ENCODE data around the gene ALX4. TPM values are rescaled to one million over a fixed set of nuclear protein-coding genes. Genes with fewer than 3 reads are reported as not detected.

The ALX4 gene
- total RNA-seq, 4 donors from 2014 or later: 0.21 to 1.1 (median 0.34) TPM; not detected in 1

DNA sequence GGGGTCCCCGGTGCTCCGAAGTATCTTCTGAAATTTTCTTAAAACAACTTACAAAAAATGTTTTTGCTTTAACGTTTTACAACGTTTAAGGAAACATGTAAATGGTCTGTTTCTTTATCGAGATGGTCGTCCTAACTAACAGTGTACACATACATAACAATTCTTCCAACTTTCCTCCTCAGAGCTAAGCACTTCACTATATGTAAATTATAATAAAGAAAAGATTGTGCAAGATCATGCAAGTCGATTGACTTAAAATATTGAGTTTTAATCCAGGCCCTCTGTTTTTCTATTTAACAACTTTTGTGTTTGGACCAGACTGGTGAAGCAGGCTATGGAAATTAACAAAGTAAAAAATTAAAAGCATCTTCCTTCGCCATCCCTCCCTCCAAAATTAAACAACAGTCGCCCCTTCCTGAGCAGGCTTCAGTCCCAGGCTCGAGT is 4.9 kb downstream of the ALX4 start:
- WGBS: 28% methylated on average over 10 of the region's 10 CpGs
- peaks cover 90% of the 10 kb centered on the region for H3K27me3 ChIP-seq
- H3K9me3 ChIP-seq: no peaks in the 10 kb centered on the region
- peaks cover 42% of the 10 kb centered on the region for H3K4me1 ChIP-seq
- H3K4me3 ChIP-seq: peak overlapping the region; percentile 48
- DNase-seq (ENCODE audit: low spot score in 2 of 2): no peak
- no peaks in the 10 kb centered on the region for H3K36me3 ChIP-seq
- TF ChIP-seq POLR2AphosphoS5 (IDR thresholded peaks at IDR 0.05): no peak
- no peak for TF ChIP-seq POLR2A (IDR thresholded peaks at IDR 0.05)
- no peak for TF ChIP-seq EP300 (IDR thresholded peaks at IDR 0.05)
- TF ChIP-seq, protein P1, sequence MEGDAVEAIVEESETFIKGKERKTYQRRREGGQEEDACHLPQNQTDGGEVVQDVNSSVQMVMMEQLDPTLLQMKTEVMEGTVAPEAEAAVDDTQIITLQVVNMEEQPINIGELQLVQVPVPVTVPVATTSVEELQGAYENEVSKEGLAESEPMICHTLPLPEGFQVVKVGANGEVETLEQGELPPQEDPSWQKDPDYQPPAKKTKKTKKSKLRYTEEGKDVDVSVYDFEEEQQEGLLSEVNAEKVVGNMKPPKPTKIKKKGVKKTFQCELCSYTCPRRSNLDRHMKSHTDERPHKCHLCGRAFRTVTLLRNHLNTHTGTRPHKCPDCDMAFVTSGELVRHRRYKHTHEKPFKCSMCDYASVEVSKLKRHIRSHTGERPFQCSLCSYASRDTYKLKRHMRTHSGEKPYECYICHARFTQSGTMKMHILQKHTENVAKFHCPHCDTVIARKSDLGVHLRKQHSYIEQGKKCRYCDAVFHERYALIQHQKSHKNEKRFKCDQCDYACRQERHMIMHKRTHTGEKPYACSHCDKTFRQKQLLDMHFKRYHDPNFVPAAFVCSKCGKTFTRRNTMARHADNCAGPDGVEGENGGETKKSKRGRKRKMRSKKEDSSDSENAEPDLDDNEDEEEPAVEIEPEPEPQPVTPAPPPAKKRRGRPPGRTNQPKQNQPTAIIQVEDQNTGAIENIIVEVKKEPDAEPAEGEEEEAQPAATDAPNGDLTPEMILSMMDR (IDR thresholded peaks at IDR 0.05): no peak
- H3K27ac ChIP-seq: no peak overlapping the region

DNA sequence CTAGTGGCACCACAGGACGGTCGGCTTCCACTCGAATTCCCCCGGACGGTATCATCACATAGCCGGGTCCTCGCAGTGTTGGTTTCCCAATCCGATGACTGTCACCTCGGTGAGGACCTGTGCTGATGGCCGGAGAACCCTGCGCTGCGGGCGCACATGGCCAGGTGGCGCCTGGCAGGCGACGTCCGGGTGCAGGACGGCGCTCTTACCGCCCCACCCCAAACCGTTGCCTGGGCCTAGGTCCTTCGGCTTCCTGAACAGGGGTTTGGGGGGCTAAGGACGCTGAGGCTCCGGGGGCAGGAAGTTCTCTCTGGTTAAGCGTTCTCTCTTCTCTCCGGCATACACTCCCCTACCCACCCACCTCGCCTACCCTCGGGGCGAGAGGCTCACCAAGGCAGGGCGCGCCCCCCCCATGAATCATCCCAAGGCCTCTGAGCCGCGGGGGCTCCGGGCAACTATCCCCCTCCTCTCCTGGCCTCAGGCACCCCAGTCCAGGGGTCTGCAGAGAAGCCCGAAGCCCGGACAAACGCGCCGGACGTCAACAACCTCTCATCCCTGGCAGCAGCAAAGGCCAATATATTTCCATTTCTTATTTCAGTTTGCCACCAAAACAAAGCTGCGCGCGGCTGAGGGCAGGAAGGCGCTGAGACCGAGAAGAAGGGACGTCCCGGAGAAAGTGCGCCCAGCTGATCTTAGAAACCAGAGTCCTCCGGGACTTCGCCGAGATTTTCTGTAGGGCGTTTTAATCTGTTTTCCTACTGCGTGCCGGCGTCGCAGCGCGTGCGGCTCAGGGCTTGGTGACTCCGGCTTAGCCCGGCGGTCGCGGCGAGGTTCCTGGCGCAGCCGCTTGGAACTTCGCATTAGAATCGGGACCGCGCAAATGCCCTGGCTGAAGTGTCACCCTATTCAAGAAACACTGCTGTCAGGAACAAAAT is 5.6 kb downstream of the ALX4 start:
- no peak for DNase-seq (ENCODE audit: low spot score in 2 of 2)
- peaks cover 84% of the 10 kb centered on the region for H3K27me3 ChIP-seq
- H3K36me3 ChIP-seq: no peaks in the 10 kb centered on the region
- no peak overlapping the region for H3K27ac ChIP-seq
- no peaks in the 10 kb centered on the region for H3K9me3 ChIP-seq
- TF ChIP-seq, protein P1 (IDR thresholded peaks at IDR 0.05): no peak
- TF ChIP-seq EP300 (IDR thresholded peaks at IDR 0.05) (no peak), POLR2A (IDR thresholded peaks at IDR 0.05) (no peak), POLR2AphosphoS5 (IDR thresholded peaks at IDR 0.05) (no peak)
- peaks cover 35% of the 10 kb centered on the region for H3K4me1 ChIP-seq
- peak overlapping the region; percentile 48 for H3K4me3 ChIP-seq
- 41% methylated on average over 61 of the region's 71 CpGs for WGBS

DNA sequence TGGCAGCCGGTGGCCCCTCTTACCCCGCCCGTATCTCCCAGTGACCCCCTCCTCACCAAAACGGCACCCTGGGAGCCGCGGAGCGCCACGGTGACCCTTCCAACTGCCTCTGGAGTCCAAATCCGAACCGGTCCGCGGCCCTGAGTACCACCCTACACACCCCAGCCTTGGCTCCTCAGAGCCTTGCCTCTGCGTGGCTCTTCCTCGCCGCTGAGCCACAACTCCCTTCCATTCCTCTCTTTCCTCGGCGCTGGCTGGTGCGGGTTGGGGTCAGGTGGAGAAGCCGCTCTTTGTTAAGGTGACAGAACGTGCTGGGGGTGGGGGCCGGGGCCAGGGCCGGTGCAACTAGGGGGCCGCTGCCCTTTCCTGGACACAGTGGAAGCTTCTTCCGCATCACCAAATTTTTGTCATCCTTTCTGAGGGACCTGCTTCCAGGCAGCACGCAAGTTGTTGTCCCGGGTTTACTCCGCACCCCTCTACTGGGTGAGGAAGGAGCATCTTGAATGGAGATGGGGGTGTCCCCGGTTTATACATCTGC is 6.5 kb downstream of the ALX4 start:
- peaks cover 80% of the 10 kb centered on the region for H3K27me3 ChIP-seq
- no peaks in the 10 kb centered on the region for H3K9me3 ChIP-seq
- TF ChIP-seq EP300 (IDR thresholded peaks at IDR 0.05) (no peak), POLR2AphosphoS5 (IDR thresholded peaks at IDR 0.05) (no peak), POLR2A (IDR thresholded peaks at IDR 0.05) (no peak)
- TF ChIP-seq, protein P1 (IDR thresholded peaks at IDR 0.05): no peak
- 20% methylated on average over 24 of the region's 28 CpGs for WGBS
- no peak for DNase-seq (ENCODE audit: low spot score in 2 of 2)
- H3K27ac ChIP-seq: no peak overlapping the region
- no peaks in the 10 kb centered on the region for H3K36me3 ChIP-seq
- H3K4me1 ChIP-seq: peaks cover 29% of the 10 kb centered on the region
- no peak overlapping the region for H3K4me3 ChIP-seq

DNA sequence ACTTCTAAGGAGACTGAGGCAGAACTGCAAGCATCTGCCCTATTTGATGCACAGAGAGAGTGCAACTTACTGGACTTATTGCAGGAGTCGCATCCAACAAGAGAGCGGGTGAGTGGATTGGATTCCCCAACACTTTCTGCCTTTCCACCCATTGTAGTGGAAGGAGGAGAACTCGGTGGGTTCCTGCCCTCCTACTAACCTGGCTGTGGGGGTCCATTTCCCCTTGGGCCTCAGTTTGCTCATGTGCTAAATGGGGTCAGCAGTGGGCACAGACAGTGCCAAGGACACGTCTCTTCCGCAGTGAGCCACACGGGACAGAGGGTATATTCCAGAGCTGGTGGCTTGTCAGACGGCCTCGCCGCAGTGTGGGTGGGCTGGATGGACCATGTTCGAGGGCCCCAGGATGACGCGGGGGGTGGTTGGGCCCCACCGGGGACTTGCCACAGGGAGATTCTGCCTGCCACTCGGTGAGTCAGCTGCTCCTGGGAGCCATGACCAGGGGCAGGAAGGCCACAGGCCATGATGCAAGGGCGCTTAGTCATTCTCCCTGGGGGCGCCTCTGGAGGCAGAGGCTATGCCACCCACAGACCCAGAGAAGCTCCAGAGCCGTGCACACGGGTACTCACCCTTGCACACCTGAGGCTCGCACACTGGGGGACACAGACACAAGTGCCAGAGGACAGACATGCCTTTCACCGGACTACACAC is 8.2 kb downstream of the ALX4 start:
- H3K4me1 ChIP-seq: peaks cover 29% of the 10 kb centered on the region
- TF ChIP-seq POLR2AphosphoS5 (IDR thresholded peaks at IDR 0.05): no peak
- TF ChIP-seq POLR2A (IDR thresholded peaks at IDR 0.05): no peak
- no peak for TF ChIP-seq EP300 (IDR thresholded peaks at IDR 0.05)
- TF ChIP-seq, protein P1 (IDR thresholded peaks at IDR 0.05): no peak
- 84% methylated on average over 12 of the region's 20 CpGs for WGBS
- H3K4me3 ChIP-seq: no peak overlapping the region
- no peaks in the 10 kb centered on the region for H3K36me3 ChIP-seq
- DNase-seq (ENCODE audit: low spot score in 2 of 2): no peak
- H3K9me3 ChIP-seq: no peaks in the 10 kb centered on the region
- H3K27me3 ChIP-seq: peaks cover 68% of the 10 kb centered on the region
- no peak overlapping the region for H3K27ac ChIP-seq

All from suprapubic skin (tissue), 4 donors.